Hepatocyte (in vitro differentiated cells): ENCODE results near the gene GASK1A.

Experiments
- EZH2 ChIP-seq: fragments of 200-600 bp; sonication (generic); IDR thresholded peaks from 2 replicates; pipeline ENCODE4 v1.6.1; 2016; ENCODE audit warnings: antibody characterized with exemption, mild to moderate bottlenecking, borderline replicate concordance
- EZH2phosphoT487 ChIP-seq: fragments of 200-600 bp; sonication (generic); IDR thresholded peaks from one replicate; pipeline ENCODE4 v1.6.1; 2018; ENCODE audit warnings: antibody characterized with exemption, mild to moderate bottlenecking, low read depth, moderate library complexity; ENCODE audit not compliant: unreplicated experiment, severe bottlenecking
- TF ChIP-seq, protein P1 (sequence below): fragments of 200-600 bp; sonication (generic); IDR thresholded peaks from 2 replicates; pipeline ENCODE4 v1.5.1; 2016; ENCODE audit warnings: antibody characterized with exemption, mild to moderate bottlenecking; ENCODE audit not compliant: poor library complexity

DNA sequence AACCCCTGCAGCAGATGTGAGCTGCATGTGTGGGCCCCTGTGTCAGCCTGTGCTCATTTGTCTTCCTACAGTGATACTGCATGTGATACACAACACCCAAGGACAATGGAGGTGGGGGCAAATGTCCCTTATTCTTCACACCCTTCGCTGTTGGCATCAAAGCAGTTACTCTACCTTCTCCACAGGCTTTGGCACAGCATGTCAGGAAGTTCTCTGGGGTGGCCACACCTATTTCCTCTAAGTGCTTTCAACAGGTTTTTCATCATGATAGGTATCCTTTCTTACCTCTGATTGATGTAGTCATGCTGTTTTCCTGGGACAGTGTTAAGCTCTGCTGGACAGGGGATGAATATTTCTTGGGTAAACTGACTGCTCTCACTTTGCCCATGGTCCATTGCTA, 43.6 kb upstream of the GASK1A start:
- TF ChIP-seq, protein P1, sequence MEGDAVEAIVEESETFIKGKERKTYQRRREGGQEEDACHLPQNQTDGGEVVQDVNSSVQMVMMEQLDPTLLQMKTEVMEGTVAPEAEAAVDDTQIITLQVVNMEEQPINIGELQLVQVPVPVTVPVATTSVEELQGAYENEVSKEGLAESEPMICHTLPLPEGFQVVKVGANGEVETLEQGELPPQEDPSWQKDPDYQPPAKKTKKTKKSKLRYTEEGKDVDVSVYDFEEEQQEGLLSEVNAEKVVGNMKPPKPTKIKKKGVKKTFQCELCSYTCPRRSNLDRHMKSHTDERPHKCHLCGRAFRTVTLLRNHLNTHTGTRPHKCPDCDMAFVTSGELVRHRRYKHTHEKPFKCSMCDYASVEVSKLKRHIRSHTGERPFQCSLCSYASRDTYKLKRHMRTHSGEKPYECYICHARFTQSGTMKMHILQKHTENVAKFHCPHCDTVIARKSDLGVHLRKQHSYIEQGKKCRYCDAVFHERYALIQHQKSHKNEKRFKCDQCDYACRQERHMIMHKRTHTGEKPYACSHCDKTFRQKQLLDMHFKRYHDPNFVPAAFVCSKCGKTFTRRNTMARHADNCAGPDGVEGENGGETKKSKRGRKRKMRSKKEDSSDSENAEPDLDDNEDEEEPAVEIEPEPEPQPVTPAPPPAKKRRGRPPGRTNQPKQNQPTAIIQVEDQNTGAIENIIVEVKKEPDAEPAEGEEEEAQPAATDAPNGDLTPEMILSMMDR, result no peak
- TF ChIP-seq EZH2 (no peak), EZH2phosphoT487 (no peak)
